ENCODE measurements around the gene SCO2. TPM values are rescaled to one million over a fixed set of nuclear protein-coding genes. Genes with fewer than 3 reads are reported as not detected.

The SCO2 gene
- total RNA-seq, 4 donors from 2014 or later, result 2.5 to 3.9 (median 3.3) TPM; not detected in 1

DNA sequence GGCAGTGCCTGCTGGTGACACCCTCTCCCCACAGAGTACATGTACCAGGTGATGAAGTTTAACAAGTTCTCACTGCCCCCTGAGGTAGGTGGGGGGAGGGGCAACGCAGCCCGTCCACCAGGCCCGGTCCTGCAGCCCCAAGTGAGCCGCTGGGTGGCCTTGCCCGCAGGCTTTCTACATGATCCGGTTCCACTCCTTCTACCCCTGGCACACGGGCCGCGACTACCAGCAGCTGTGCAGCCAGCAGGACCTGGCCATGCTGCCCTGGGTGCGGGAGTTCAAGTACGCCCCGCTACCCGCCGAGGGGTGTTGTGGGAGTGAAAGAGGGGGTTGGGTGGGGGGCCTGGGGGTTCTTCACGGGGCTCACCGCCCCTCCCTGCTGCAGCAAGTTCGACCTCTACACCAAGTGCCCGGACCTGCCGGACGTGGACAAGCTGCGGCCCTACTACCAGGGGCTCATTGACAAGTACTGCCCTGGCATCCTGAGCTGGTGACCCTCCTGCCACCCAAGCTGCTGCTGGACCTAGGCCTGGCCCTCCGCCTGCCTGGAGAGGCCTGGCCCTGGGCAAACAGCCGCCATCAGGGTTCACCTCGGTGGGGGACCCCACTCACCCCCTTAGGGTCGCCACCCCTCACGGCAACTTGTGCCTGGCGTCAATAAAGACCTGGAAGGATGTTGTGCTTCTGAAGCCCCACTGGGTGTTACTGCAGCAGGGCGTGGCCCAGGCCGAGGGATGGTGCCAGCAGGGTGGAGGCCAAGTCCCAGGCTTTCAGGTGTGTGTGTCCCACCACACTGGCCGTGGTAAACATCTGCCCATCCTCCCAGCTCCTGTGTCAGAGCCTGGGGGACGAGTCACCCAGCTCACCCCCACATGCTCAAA lies 35.8 kb downstream of the SCO2 start:
- Histone ChIP-seq H3K27ac (no peak overlapping the region), H3K36me3 (no peaks in the 10 kb centered on the region), H3K4me3 (no peak overlapping the region), H3K9me3 (no peaks in the 10 kb centered on the region), H3K4me1 (no peaks in the 10 kb centered on the region), H3K27me3 (peaks cover 0 to 15% of the 10 kb centered on the region in 2 donors)
- 75 to 84% methylated on average over 21 to 30 of the region's 31 CpGs for WGBS, 2 donors
- DNase-seq (ENCODE audit: low spot score in 2 of 2), result no peak
- TF ChIP-seq POLR2A (IDR thresholded peaks at IDR 0.05) (no peak), EP300 (IDR thresholded peaks at IDR 0.05) (no peak)
- TF ChIP-seq, protein P1, sequence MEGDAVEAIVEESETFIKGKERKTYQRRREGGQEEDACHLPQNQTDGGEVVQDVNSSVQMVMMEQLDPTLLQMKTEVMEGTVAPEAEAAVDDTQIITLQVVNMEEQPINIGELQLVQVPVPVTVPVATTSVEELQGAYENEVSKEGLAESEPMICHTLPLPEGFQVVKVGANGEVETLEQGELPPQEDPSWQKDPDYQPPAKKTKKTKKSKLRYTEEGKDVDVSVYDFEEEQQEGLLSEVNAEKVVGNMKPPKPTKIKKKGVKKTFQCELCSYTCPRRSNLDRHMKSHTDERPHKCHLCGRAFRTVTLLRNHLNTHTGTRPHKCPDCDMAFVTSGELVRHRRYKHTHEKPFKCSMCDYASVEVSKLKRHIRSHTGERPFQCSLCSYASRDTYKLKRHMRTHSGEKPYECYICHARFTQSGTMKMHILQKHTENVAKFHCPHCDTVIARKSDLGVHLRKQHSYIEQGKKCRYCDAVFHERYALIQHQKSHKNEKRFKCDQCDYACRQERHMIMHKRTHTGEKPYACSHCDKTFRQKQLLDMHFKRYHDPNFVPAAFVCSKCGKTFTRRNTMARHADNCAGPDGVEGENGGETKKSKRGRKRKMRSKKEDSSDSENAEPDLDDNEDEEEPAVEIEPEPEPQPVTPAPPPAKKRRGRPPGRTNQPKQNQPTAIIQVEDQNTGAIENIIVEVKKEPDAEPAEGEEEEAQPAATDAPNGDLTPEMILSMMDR (IDR thresholded peaks at IDR 0.05), result no peak

DNA sequence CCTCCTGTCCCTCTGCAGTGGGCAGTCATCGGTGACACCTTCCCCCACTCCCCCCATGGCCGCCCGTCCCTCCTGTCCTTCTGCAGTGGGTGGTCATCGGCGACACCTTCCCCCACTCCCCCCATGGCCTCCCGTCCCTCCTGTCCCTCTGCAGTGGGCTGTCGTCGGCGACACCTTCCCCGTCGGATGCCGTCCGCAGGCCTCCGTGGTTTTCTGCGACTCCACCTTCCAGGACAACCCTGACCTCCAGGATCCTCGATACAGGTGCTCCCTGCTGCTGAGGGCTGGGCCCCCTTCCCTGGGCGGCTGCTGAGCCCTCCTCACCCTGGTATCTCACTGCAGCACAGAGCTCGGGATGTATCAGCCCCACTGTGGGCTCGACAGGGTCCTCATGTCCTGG lies 36.5 kb downstream of the SCO2 start:
- Histone ChIP-seq H3K27me3 (peaks cover 0 to 22% of the 10 kb centered on the region in 2 donors), H3K4me3 (no peak overlapping the region), H3K4me1 (no peaks in the 10 kb centered on the region), H3K27ac (no peak overlapping the region), H3K36me3 (no peaks in the 10 kb centered on the region), H3K9me3 (no peaks in the 10 kb centered on the region)
- WGBS, 2 donors, result 73 to 74% methylated on average over 19 of the region's 19 CpGs
- no peak for TF ChIP-seq EP300 (IDR thresholded peaks at IDR 0.05)
- no peak for TF ChIP-seq POLR2A (IDR thresholded peaks at IDR 0.05)
- TF ChIP-seq, protein P1 (IDR thresholded peaks at IDR 0.05), result no peak
- no peak for DNase-seq (ENCODE audit: low spot score in 2 of 2)

DNA sequence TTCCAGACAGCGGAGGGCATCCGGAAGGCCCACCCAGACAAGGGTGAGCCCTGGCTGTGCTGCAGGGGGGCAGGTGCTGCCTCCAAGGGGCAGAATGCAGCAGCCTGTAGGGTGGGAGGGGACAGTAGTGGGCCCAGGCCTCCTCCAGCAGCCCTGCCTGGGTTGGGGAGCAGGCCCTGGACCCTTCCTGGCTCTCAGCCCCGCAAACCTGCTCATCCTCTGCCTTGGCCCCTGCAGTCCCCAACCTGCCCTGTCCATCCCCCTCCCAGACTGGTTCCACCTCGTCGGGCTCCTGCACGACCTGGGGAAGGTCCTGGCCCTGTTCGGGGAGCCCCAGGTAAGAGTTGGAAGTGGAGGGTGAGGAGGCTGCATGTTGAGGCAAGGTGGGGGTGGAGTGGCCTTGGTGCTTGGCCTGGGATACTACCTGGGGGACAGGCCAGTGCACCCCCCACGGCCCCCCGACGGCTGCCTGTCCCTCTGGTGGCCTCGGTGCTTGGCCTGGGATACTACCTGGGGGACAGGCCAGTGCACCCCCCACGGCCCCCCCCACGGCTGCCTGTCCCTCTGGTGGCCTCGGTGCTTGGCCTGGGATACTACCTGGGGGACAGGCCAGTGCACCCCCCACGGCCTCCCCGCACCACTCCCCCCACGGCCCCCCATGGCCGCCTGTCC lies 37.3 kb downstream of the SCO2 start:
- no peak for TF ChIP-seq POLR2A (IDR thresholded peaks at IDR 0.05)
- no peak for TF ChIP-seq EP300 (IDR thresholded peaks at IDR 0.05)
- TF ChIP-seq, protein P1 (IDR thresholded peaks at IDR 0.05), result no peak
- Histone ChIP-seq H3K27me3 (peaks cover 0 to 29% of the 10 kb centered on the region in 2 donors), H3K9me3 (no peaks in the 10 kb centered on the region), H3K4me3 (no peak overlapping the region), H3K4me1 (no peaks in the 10 kb centered on the region), H3K36me3 (no peaks in the 10 kb centered on the region), H3K27ac (no peak overlapping the region)
- no peak for DNase-seq (ENCODE audit: low spot score in 2 of 2)
- WGBS, 2 donors, result 77 to 81% methylated on average over 7 to 10 of the region's 18 CpGs

DNA sequence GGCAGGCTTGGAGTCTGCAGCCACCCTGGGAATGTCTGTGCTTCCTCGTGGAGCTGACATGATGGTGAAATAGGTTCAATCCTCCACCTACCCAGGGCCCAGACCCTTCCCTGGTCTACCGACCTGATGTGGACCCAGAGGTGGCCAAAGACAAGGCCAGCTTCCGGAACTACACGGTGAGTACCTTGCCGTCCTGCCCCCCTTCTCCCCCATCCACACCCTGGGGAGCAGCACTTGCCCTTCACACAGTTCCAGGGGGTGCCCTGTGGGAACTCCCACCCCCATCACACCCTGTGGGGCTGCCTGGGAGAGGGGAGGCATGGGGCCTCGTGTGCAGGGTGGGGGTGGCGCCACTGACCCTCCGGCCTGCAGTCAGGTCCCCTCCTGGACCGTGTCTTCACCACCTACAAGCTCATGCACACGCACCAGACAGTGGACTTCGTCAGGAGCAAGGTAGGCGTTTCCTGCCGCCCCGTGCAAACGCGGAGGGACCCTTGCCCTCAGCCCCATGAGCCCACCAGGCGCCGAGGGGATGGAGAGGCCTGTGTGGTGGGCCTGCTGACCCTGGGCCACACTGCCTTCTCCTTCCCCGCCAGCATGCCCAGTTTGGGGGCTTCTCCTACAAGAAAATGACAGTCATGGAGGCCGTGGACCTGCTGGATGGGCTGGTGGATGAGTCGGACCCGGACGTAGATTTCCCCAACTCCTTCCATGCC lies 38.0 kb downstream of the SCO2 start:
- DNase-seq (ENCODE audit: low spot score in 2 of 2), result no peak
- Histone ChIP-seq H3K27me3 (peaks cover 0 to 36% of the 10 kb centered on the region in 2 donors), H3K27ac (no peak overlapping the region), H3K4me3 (no peak overlapping the region), H3K4me1 (peaks cover 0 to 1% (median 0%) of the 10 kb centered on the region in 4 donors), H3K9me3 (no peaks in the 10 kb centered on the region), H3K36me3 (no peaks in the 10 kb centered on the region)
- WGBS, 2 donors, result 79 to 83% methylated on average over 19 to 23 of the region's 23 CpGs
- TF ChIP-seq, protein P1 (IDR thresholded peaks at IDR 0.05), result no peak
- TF ChIP-seq POLR2A (IDR thresholded peaks at IDR 0.05), result no peak
- no peak for TF ChIP-seq EP300 (IDR thresholded peaks at IDR 0.05)

Measured in tibial nerve (tissue), 4 donors.